Keratinocyte (primary cell): Measurements from ENCODE around the gene MTA3. TPM values are rescaled to one million over a fixed set of nuclear protein-coding genes. Genes with fewer than 3 reads are reported as not detected.

Experiments
- DNase-seq: peaks from one replicate; pipeline ENCODE4 v3.0.0-alpha.2; 2011; ENCODE audit warnings: low read depth, missing footprints, low spot score
- FAIRE-seq: peaks from 2 replicates; lab custom pipeline; 2011; peaks lifted over from hg19 to GRCh38; lab: Jason Lieb, UNC
- H2AFZ ChIP-seq: 2 replicates; pipeline ENCODE4 v1.6.0; 2012; ENCODE audit warnings: low read length, control low read depth, inconsistent platforms; ENCODE audit not compliant: control insufficient read depth
- H3K27ac ChIP-seq: 2 replicates; pipeline ENCODE4 v1.5.1; 2011; ENCODE audit warnings: low read length; ENCODE audit not compliant: control insufficient read depth, insufficient read depth
- H3K27me3 ChIP-seq: 3 replicates; pipeline ENCODE4 v1.6.0; 2011; ENCODE audit warnings: low read length; ENCODE audit not compliant: control insufficient read depth, insufficient read depth; ENCODE audit errors: extremely low read depth
- H3K36me3 ChIP-seq, 2 experiments: 2 replicates in 1 of 2; 3 replicates in 1 of 2; pipeline ENCODE4 v1.5.1; 2011; ENCODE audit warnings: low read length in 2 of 2, mild to moderate bottlenecking in 1 of 2; ENCODE audit not compliant: control insufficient read depth in 2 of 2, insufficient read depth in 2 of 2; ENCODE audit errors: extremely low read depth in 1 of 2
- H3K4me1 ChIP-seq: 3 replicates; pipeline ENCODE4 v1.5.1; 2011; ENCODE audit warnings: low read length; ENCODE audit not compliant: control insufficient read depth, insufficient read depth; ENCODE audit errors: extremely low read depth
- H3K4me2 ChIP-seq: 3 replicates; pipeline ENCODE4 v1.6.0; 2011; ENCODE audit warnings: low read depth, low read length; ENCODE audit not compliant: control insufficient read depth, insufficient read depth; ENCODE audit errors: extremely low read depth
- H3K4me3 ChIP-seq, 3 experiments: fragments of 200-600 bp in 1 of 3; sonication (generic) in 1 of 3; 2 replicates in 2 of 3; 3 replicates in 1 of 3; pipeline ENCODE4 v1.5.1; 2011 to 2016; ENCODE audit warnings: low read length in 3 of 3, mild to moderate bottlenecking in 3 of 3, control low read depth in 2 of 3, inconsistent platforms in 1 of 3, low read depth in 1 of 3, mixed read lengths in 1 of 3, mixed run types in 1 of 3, moderate library complexity in 1 of 3; ENCODE audit not compliant: control insufficient read depth in 2 of 3, insufficient read depth in 2 of 3; ENCODE audit errors: extremely low read depth in 1 of 3
- H3K79me2 ChIP-seq: 2 replicates; pipeline ENCODE4 v1.6.0; 2012; ENCODE audit warnings: low read length; ENCODE audit not compliant: control insufficient read depth, insufficient read depth
- H3K9ac ChIP-seq: 3 replicates; pipeline ENCODE4 v1.6.0; 2011; ENCODE audit warnings: low read length; ENCODE audit not compliant: control insufficient read depth, insufficient read depth; ENCODE audit errors: extremely low read depth
- H3K9me1 ChIP-seq: 3 replicates; pipeline ENCODE4 v1.6.0; 2011; ENCODE audit warnings: low read length; ENCODE audit not compliant: control insufficient read depth, insufficient read depth; ENCODE audit errors: extremely low read depth
- H3K9me3 ChIP-seq: 2 replicates; pipeline ENCODE4 v1.5.1; 2012; ENCODE audit warnings: low read depth, low read length; ENCODE audit not compliant: control insufficient read depth
- H4K20me1 ChIP-seq: 3 replicates; pipeline ENCODE4 v1.6.0; 2011; ENCODE audit warnings: low read length; ENCODE audit not compliant: control insufficient read depth, insufficient read depth; ENCODE audit errors: extremely low read depth
- EZH2 ChIP-seq: IDR thresholded peaks from one replicate; pipeline ENCODE4 v1.6.1; 2012; ENCODE audit warnings: inconsistent platforms, mild to moderate bottlenecking, low read length, moderate library complexity
- dilution Hi-C: fragments of 300-500 bp; cut with MboI; formaldehyde crosslinking; loops from one replicate; pipeline ENCODE4 v1.7.0; 2020; ENCODE audit warnings: low sequenced_read_pairs; ENCODE audit not compliant: extremely low pct_ligation_motif_present
- polyA plus RNA-seq, 5 experiments: library from polyadenylated mRNA; depleted of rRNA in 3 of 5; stranded (reverse) in 3 of 5; stranded (forward) in 1 of 5; unstranded in 1 of 5; fragments of >200 nt; gene quantifications; 1 replicate in 1 of 5; 2 replicates in 3 of 5; 3 replicates in 1 of 5; pipeline versions ENCODE4 v1.2.1 to v1.2.3, GENCODE V29; 2011 to 2012; ENCODE audit warnings: missing spikeins in 2 of 5, low read depth in 1 of 5, low replicate concordance in 1 of 5
- TF ChIP-seq, protein P1 (sequence below), 3 experiments: IDR thresholded peaks in 1 of 3; conservative IDR thresholded peaks in 1 of 3; optimal IDR thresholded peaks in 1 of 3; 2 replicates in 2 of 3; 3 replicates in 1 of 3; pipeline versions ENCODE3 to v1.5.1; 2011; ENCODE audit warnings: low read length in 3 of 3, mild to moderate bottlenecking in 3 of 3, moderate library complexity in 2 of 3, control low read depth in 1 of 3, inconsistent platforms in 1 of 3; ENCODE audit not compliant: insufficient read depth in 2 of 3; ENCODE audit errors: extremely low read depth in 1 of 3

Gene MTA3
- polyA plus RNA-seq, 1 donor (not counting 4 experiments of a cell fraction or from before 2014, with no cell fraction given) = 34.3 TPM

DNA sequence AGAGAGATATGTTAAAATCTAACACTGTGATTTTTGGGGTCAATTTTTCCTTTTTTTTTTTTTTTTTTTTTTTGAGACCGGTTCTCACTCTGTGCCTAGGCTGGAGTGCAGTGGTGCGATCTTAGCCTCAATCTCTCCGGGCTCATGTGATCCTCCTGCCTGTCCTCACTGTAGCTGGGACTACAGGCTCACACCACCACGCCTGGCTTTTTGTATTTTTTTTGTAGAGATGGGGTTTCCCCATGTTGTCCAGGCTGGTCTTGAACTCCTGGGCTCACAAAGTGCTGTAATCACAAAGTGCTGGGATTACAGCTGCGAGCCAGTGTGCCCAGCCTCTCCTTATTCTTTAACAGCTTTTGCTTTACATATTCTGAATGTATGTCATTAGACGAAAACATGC, 226.8 kb downstream of the MTA3 start:
- Histone ChIP-seq H3K4me1 (peaks cover 10% of the 10 kb centered on the region), H3K9me1 (no peaks in the 10 kb centered on the region), H3K9ac (no peak overlapping the region), H3K9me3 (no peaks in the 10 kb centered on the region), H4K20me1 (no peaks in the 10 kb centered on the region), H3K27ac (no peak overlapping the region), H3K27me3 (peaks cover 13% of the 10 kb centered on the region), H2AFZ (no peak overlapping the region), H3K4me3 (no peak overlapping the region), H3K79me2 (no peaks in the 10 kb centered on the region), H3K4me2 (no peak overlapping the region), H3K36me3 (no peaks in the 10 kb centered on the region)
- FAIRE-seq (no peak), DNase-seq (no peak)
- TF ChIP-seq, protein P1, sequence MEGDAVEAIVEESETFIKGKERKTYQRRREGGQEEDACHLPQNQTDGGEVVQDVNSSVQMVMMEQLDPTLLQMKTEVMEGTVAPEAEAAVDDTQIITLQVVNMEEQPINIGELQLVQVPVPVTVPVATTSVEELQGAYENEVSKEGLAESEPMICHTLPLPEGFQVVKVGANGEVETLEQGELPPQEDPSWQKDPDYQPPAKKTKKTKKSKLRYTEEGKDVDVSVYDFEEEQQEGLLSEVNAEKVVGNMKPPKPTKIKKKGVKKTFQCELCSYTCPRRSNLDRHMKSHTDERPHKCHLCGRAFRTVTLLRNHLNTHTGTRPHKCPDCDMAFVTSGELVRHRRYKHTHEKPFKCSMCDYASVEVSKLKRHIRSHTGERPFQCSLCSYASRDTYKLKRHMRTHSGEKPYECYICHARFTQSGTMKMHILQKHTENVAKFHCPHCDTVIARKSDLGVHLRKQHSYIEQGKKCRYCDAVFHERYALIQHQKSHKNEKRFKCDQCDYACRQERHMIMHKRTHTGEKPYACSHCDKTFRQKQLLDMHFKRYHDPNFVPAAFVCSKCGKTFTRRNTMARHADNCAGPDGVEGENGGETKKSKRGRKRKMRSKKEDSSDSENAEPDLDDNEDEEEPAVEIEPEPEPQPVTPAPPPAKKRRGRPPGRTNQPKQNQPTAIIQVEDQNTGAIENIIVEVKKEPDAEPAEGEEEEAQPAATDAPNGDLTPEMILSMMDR (optimal IDR thresholded peaks at IDR 0.05 in 1 of 3, IDR thresholded peaks at IDR 0.05 in 1 of 3, conservative IDR thresholded peaks at IDR 0.05 in 1 of 3; ENCODE audit: extremely low read depth in 1 of 3, insufficient read depth in 2 of 3, low read length in 3 of 3) = no peak
- TF ChIP-seq EZH2 = no peak
- dilution Hi-C loops = no loop called here

DNA sequence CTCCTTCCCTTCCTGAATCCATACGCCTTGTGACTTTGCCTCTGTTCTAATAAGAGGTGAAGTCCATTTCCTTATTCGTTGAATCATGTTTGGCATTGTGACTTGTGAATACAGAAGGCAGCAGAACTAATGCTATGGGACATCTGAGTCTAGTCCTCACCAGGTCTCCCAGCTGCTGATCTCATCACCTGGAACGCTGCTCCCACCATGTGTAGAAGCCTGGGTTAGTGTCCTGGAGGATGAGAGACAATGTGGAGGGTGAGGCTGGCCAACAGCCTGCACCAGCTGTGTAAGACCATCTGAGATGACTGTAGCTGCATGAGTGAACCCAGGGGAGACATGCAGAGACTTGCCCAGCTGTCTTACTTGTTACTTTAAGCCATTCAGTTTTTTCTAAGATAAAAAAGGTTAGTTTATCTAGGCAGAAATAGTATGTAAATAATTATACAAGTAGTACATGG, 227.4 kb downstream of the MTA3 start:
- Histone ChIP-seq H3K9me3 (no peaks in the 10 kb centered on the region), H3K79me2 (no peaks in the 10 kb centered on the region), H3K27me3 (peaks cover 13% of the 10 kb centered on the region), H4K20me1 (no peaks in the 10 kb centered on the region), H3K4me2 (peak overlapping the region; percentile 53), H3K4me1 (peaks cover 10% of the 10 kb centered on the region), H3K9ac (no peak overlapping the region), H2AFZ (peak overlapping the region; percentile 11), H3K9me1 (no peaks in the 10 kb centered on the region), H3K4me3 (peak overlapping the region in 1 of 3 experiments; percentile 2), H3K27ac (no peak overlapping the region), H3K36me3 (no peaks in the 10 kb centered on the region)
- FAIRE-seq = peak; percentile 91
- dilution Hi-C loops = no loop called here
- TF ChIP-seq, protein P1 (optimal IDR thresholded peaks at IDR 0.05 in 1 of 3, IDR thresholded peaks at IDR 0.05 in 1 of 3, conservative IDR thresholded peaks at IDR 0.05 in 1 of 3; ENCODE audit: extremely low read depth in 1 of 3, insufficient read depth in 2 of 3, low read length in 3 of 3) = no peak
- no peak for TF ChIP-seq EZH2
- DNase-seq = peak; percentile 62
